T-helper 1 cell treated with Interleukin-12 subunit alpha and Interleukin-12 subunit beta and Interleukin-4 antibody, amounts not matched to agents 30 ng/mL and 1 ng/mL, for 36 hours (primary cell): ENCODE results near the gene IKZF5. TPM values are rescaled to one million over a fixed set of nuclear protein-coding genes. Genes with fewer than 3 reads are reported as not detected.

Experiments
- intact Hi-C: fragments of 100-400 bp; cut with micrococcal nuclease; formaldehyde crosslinking; loops from one replicate; pipeline ENCODE4 v1.15.1; 2024
- total RNA-seq: library from RNA; stranded (reverse); gene quantifications from 2 replicates; pipeline ENCODE4 v1.2.3, GENCODE V29; 2022

IKZF5 gene
- 14.4 and 19.8 TPM in 2 replicates for total RNA-seq

- intact Hi-C loops: loop anchor here (1.0 to 2.0 kb wide), 13 partner anchors 28 to 1908 kb away; partner anchors contain the start of genes ATE1, BUB3, C10orf88 and FAM24B
Observed at GRCh38 chr10:123008355-123009104, at the start of gene IKZF5, which contains the start of gene ACADSB. Gene IKZF5 (minus strand): TSS chr10:123008795. CDS start chr10:122998625, 10,170 bp downstream. Gene ACADSB (plus strand): TSS chr10:123009006. CDS start chr10:123009030, 24 bp downstream.

- intact Hi-C loops: no loop called here
Observed at GRCh38 chr10:123057968-123058367, 49.4 kb upstream of the IKZF5 start.

GRCh38 chr10:123045961-123046731, 37.6 kb upstream of the IKZF5 start:
- intact Hi-C loops: no loop called here

- intact Hi-C loops: no loop called here
Observed at GRCh38 chr10:123044391-123044790, 35.8 kb upstream of the IKZF5 start.

- intact Hi-C loops: loop anchor here (1.0 to 2.0 kb wide), 4 partner anchors 35 to 516 kb away; partner anchors contain the start of genes ACADSB and IKZF5
Observed at GRCh38 chr10:123043409-123043925, 34.9 kb upstream of the IKZF5 start.

- intact Hi-C loops: loop anchor here (1.0 to 2.0 kb wide), 4 partner anchors 34 to 516 kb away; partner anchors contain the start of genes ACADSB and IKZF5
Observed at GRCh38 chr10:123042708-123043408, 34.3 kb upstream of the IKZF5 start.

- intact Hi-C loops: no loop called here
Observed at GRCh38 chr10:123039632-123039930, 31.0 kb upstream of the IKZF5 start.

- intact Hi-C loops: no loop called here
Observed at GRCh38 chr10:123038782-123039631, 30.4 kb upstream of the IKZF5 start.

GRCh38 chr10:123035467-123036086, 27.0 kb upstream of the IKZF5 start:
- intact Hi-C loops: no loop called here

- intact Hi-C loops: no loop called here
Observed at GRCh38 chr10:123034332-123034731, 25.7 kb upstream of the IKZF5 start.

GRCh38 chr10:123031124-123031523, 22.5 kb upstream of the IKZF5 start:
- intact Hi-C loops: no loop called here

GRCh38 chr10:123027861-123028260, 19.3 kb upstream of the IKZF5 start:
- intact Hi-C loops: no loop called here

GRCh38 chr10:123026302-123026701, 17.7 kb upstream of the IKZF5 start:
- intact Hi-C loops: no loop called here

GRCh38 chr10:123024540-123024939, 15.9 kb upstream of the IKZF5 start:
- intact Hi-C loops: loop anchor here (5.0 kb wide), 1 partner anchor 533 kb away; no protein-coding TSS in a partner anchor

- intact Hi-C loops: loop anchor here (5.0 kb wide), 1 partner anchor 536 kb away; no protein-coding TSS in a partner anchor
Observed at GRCh38 chr10:123021517-123021916, 12.9 kb upstream of the IKZF5 start.

- intact Hi-C loops: loop anchor here (5.0 kb wide), 1 partner anchor 537 kb away; no protein-coding TSS in a partner anchor
Observed at GRCh38 chr10:123019941-123020703, 11.5 kb upstream of the IKZF5 start.

GRCh38 chr10:123019264-123019663, 10.7 kb upstream of the IKZF5 start:
- intact Hi-C loops: no loop called here

- intact Hi-C loops: no loop called here
Observed at GRCh38 chr10:123018531-123018930, 9.9 kb upstream of the IKZF5 start.
